ENCODE data around the gene ARID1B.
A peak's percentile ranks its signal among the peaks of the same experiment; 100 is the strongest.

ARID1B gene

DNA sequence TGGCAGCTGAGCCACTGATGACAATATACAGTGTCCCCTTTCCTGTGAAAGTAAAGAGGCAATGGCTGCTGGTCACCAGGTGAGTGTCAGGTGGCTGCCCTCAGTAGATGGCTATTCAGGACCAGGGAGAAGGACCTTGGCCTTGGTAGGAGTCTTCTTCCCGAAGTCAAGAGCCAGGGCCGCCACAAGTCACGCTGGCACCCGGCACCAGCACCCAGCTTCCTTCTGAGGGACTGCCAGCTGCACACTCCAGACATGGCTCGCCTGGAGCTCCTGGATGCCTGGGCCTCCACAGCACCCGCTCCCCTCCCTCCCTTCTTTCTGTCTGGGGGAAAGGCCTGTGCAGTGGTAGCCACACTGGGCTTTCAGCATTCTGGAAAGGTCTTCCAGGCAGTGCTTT is 419.2 kb downstream of the ARID1B start:
- H3K9me3 ChIP-seq = no peaks in the 10 kb centered on the region
- DNase-seq = no peak
- peaks cover 57% of the 10 kb centered on the region for H3K36me3 ChIP-seq
- TF ChIP-seq, protein P1, sequence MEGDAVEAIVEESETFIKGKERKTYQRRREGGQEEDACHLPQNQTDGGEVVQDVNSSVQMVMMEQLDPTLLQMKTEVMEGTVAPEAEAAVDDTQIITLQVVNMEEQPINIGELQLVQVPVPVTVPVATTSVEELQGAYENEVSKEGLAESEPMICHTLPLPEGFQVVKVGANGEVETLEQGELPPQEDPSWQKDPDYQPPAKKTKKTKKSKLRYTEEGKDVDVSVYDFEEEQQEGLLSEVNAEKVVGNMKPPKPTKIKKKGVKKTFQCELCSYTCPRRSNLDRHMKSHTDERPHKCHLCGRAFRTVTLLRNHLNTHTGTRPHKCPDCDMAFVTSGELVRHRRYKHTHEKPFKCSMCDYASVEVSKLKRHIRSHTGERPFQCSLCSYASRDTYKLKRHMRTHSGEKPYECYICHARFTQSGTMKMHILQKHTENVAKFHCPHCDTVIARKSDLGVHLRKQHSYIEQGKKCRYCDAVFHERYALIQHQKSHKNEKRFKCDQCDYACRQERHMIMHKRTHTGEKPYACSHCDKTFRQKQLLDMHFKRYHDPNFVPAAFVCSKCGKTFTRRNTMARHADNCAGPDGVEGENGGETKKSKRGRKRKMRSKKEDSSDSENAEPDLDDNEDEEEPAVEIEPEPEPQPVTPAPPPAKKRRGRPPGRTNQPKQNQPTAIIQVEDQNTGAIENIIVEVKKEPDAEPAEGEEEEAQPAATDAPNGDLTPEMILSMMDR (IDR thresholded peaks at IDR 0.05; ENCODE audit: low read depth, low read length) = no peak
- H3K4me1 ChIP-seq = no peaks in the 10 kb centered on the region; the same call in 1 of the 2 replicates
- H3K27me3 ChIP-seq = no peaks in the 10 kb centered on the region
- H3K4me3 ChIP-seq (ENCODE audit: low read depth, low read length) = no peak overlapping the region

DNA sequence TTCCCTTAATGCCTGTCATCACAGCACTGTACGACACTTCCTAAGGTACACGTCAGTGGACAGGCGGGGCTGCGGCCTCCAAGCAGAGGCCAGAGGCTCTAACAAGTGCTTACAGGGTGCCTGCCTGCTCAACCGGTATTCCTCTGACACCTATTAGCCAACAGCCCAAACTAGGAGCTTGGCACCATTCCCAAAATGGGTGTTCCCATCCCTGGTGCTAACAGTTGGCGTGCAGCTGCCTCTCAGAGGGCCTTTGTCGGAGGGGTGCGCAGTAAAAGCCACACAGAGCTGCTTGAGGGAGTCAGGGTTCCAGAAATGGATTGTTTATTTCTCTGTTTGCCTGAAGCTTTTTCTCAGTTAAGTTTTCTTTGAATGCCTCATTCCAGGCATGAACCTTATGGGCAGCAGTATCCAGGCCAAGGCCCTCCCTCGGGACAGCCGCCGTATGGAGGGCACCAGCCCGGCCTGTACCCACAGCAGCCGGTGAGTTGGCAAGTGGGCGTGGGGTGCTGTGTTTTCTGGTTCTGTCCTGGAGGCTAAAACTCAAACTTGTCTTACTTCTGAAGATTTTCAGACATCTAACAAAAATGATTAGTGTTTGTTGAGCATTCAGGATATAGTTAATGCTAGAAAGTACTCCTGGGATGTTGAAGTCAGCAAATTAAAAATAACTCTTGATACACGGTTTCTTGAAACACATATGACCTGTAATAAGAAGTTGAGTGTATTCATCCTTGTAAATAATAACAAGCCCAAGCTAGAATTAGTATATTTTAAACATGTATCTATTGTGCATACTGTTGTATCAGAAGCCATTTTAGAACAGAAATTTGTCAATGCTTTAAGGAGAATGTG is 421.5 kb downstream of the ARID1B start:
- TF ChIP-seq, protein P1 (IDR thresholded peaks at IDR 0.05; ENCODE audit: low read depth, low read length) = no peak
- H3K36me3 ChIP-seq = peaks cover 69% of the 10 kb centered on the region
- no peaks in the 10 kb centered on the region for H3K27me3 ChIP-seq
- peak; percentile 42 for DNase-seq
- H3K4me1 ChIP-seq = no peaks in the 10 kb centered on the region; the same call in 1 of the 2 replicates
- H3K9me3 ChIP-seq = no peaks in the 10 kb centered on the region
- no peak overlapping the region for H3K4me3 ChIP-seq (ENCODE audit: low read depth, low read length)

DNA sequence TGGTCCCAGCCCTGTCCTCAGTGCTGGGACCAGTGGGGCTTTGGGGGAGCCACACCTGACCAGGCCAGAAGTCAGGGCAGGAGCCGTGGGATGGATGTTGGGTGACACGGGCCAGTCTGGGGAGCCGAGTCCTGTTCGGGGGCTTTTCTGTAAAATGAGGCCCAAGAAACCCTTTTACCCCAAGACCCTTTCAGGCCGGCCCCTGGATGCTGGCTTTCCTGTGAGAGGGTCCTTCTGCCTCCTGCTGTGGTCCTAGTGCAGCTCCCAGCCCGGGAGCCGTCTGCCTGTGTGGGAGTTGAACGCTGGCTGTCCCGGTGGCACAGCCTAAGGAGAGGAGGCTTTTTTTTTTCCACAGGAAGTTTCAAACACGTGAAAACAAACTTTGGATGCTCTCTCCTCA is 422.9 kb downstream of the ARID1B start:
- Histone ChIP-seq H3K4me3 (ENCODE audit: low read depth, low read length) (no peak overlapping the region), H3K27me3 (no peaks in the 10 kb centered on the region), H3K36me3 (peaks cover 78% of the 10 kb centered on the region), H3K9me3 (no peaks in the 10 kb centered on the region), H3K4me1 (no peaks in the 10 kb centered on the region; the same call in 1 of the 2 replicates)
- TF ChIP-seq, protein P1 (IDR thresholded peaks at IDR 0.05; ENCODE audit: low read depth, low read length) = no peak
- no peak for DNase-seq

DNA sequence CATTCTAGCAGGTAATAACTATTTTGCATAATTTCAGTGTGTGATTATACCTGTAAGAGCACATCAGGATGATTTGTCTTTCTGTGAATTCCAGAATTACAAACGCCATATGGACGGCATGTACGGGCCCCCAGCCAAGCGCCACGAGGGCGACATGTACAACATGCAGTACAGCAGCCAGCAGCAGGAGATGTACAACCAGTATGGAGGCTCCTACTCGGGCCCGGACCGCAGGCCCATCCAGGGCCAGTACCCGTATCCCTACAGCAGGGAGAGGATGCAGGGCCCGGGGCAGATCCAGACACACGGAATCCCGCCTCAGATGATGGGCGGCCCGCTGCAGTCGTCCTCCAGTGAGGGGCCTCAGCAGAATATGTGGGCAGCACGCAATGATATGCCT is 423.4 kb downstream of the ARID1B start:
- no peak for DNase-seq
- Histone ChIP-seq H3K27me3 (no peaks in the 10 kb centered on the region), H3K36me3 (peaks cover 76% of the 10 kb centered on the region), H3K4me3 (ENCODE audit: low read depth, low read length) (no peak overlapping the region), H3K4me1 (no peaks in the 10 kb centered on the region; the same call in 1 of the 2 replicates), H3K9me3 (no peaks in the 10 kb centered on the region)
- TF ChIP-seq, protein P1 (IDR thresholded peaks at IDR 0.05; ENCODE audit: low read depth, low read length) = no peak

DNA sequence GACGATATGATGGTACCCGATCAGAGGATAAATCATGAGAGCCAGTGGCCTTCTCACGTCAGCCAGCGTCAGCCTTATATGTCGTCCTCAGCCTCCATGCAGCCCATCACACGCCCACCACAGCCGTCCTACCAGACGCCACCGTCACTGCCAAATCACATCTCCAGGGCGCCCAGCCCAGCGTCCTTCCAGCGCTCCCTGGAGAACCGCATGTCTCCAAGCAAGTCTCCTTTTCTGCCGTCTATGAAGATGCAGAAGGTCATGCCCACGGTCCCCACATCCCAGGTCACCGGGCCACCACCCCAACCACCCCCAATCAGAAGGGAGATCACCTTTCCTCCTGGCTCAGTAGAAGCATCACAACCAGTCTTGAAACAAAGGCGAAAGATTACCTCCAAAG is 423.9 kb downstream of the ARID1B start:
- Histone ChIP-seq H3K4me3 (ENCODE audit: low read depth, low read length) (no peak overlapping the region), H3K36me3 (peaks cover 76% of the 10 kb centered on the region), H3K4me1 (no peaks in the 10 kb centered on the region; the same call in 1 of the 2 replicates), H3K27me3 (no peaks in the 10 kb centered on the region), H3K9me3 (no peaks in the 10 kb centered on the region)
- TF ChIP-seq, protein P1 (IDR thresholded peaks at IDR 0.05; ENCODE audit: low read depth, low read length) = no peak
- DNase-seq = no peak

DNA sequence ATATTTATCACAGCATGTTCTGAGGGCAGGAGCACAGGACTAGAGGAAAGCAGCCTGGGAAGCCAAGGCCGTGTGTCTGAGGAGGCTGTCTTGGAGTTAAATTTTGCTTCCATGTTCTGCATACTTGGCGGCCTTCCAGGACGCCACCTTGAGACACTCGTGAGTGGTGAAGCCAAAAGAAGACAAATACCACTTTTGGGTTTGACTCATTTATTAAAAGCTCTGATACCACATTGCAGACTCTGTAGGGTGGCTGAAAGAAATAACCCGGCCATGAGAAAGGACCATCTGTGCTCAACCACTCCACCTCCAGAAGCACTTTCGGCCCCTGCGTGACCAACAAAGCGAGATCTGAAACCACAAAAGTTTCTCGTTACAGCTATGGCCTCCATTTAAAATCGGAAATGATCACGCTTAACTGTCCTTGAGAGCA is 426.1 kb downstream of the ARID1B start:
- TF ChIP-seq, protein P1 (IDR thresholded peaks at IDR 0.05; ENCODE audit: low read depth, low read length) = no peak
- H3K9me3 ChIP-seq = no peaks in the 10 kb centered on the region
- H3K27me3 ChIP-seq = no peaks in the 10 kb centered on the region
- H3K4me3 ChIP-seq (ENCODE audit: low read depth, low read length) = no peak overlapping the region
- DNase-seq = no peak
- H3K36me3 ChIP-seq = peaks cover 77% of the 10 kb centered on the region
- H3K4me1 ChIP-seq = no peaks in the 10 kb centered on the region
